LHCN-M2 (cell line): ENCODE measurements around the gene INPP5D. TPM values are rescaled to one million over a fixed set of nuclear protein-coding genes. Genes with fewer than 3 reads are reported as not detected.
"Not testable (repeated sequence)": the region's sequence is repeated elsewhere in the genome, so short reads cannot be mapped to it uniquely, and the experiment has no call there.

ENCODE experiments used
- DNase-seq: peaks from one replicate; pipeline ENCODE4 v3.0.0-alpha.2; 2012; ENCODE audit warnings: low read depth
- polyA plus RNA-seq: library from polyadenylated mRNA; unstranded; fragments of >200 nt; gene quantifications from one replicate; pipeline ENCODE4 v1.2.1, GENCODE V29; 2012; ENCODE audit warnings: missing spikeins
- total RNA-seq: library from RNA; depleted of rRNA; stranded (reverse); fragments of >200 nt; gene quantifications from 2 replicates; pipeline ENCODE4 v1.2.3, GENCODE V29; 2014; rRNA removed

Gene INPP5D
- 0.34 and 2.6 TPM in 2 replicates for total RNA-seq
- 0.67 TPM for polyA plus RNA-seq

DNA sequence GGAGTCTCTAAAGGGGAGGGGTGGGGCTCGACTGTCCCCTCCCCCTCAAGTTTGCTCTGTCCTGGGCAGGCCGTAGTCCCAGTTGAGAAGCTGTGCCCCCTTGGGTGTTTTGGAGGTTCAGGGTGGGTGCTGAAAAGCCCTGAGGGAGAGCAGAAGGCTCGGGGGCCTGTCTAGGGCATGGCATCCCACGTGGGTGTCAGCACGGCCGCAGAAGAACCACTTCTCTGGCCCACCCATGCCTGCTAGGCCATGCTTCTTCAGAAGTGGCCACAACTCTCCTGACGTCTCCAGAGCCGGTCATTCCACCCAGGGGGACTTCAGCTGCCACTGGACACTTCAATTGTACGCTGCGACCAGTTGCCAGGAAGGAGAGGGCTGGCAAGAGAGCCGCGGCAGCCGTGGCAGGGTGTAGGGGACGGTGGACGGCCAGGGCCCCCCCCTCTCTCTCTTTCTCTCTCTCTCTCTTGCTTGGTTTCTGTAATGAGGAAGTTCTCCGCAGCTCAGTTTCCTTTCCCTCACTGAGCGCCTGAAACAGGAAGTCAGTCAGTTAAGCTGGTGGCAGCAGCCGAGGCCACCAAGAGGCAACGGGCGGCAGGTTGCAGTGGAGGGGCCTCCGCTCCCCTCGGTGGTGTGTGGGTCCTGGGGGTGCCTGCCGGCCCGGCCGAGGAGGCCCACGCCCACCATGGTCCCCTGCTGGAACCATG, at the start of gene INPP5D:
TSS of gene INPP5D (plus strand) at position 546 of the 704 bp plus-strand sequence. CDS start at position 683, 137 bp downstream.
- DNase-seq = no peak

DNA sequence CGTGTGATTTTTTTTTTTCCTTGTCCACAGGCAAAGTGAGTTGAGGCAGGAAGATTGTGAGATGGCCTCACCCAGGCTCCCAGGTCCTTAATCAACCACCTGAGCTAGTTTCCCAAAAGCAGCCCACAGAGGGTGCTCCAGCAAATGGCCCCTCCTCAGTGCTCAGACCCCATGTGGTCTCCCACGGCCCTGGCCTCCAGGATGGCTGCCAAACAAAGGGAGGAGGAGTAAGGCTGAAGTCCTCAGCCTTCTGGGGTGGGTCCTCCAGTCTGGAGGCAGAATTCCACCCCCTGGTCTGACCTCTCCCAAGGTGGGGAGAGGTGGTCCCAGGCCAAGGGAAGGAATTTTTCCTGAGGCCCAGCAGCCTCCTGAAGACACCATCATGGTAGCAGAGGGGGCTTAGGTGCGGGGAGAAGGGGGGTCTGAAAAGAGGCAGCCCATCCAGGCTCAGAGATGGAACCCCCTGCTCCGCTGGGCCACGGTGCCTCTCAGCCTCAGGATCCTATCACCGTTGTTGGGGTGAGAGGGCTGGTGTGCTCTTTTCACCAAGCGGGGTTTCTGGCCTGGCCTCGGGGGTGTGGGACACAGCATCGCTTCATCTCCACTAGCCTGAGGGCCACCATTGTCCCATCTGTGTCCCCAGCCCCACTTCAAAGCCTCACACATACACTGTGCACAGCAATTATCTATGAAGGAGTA, 49.4 kb upstream of the INPP5D start:
- no peak for DNase-seq

DNA sequence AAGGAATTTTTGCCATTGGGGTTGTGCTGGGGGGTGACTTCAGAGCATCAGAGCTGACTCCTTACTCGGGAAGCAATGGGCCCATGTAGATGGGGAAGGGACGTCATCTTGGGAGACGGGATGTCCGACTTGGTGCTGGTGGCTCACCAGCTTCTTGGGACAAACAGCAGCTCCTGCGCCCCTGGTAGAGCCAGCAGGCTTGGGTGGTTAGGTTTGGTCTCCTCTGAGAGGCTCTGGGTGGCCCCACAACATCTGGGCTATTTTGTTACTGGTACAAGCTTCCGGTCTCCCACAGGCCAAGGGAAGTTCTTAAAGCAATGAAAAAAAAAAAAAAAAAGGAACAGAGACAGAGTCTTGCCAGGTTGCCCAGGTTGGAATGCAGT, 48.9 kb upstream of the INPP5D start:
- DNase-seq = no peak

DNA sequence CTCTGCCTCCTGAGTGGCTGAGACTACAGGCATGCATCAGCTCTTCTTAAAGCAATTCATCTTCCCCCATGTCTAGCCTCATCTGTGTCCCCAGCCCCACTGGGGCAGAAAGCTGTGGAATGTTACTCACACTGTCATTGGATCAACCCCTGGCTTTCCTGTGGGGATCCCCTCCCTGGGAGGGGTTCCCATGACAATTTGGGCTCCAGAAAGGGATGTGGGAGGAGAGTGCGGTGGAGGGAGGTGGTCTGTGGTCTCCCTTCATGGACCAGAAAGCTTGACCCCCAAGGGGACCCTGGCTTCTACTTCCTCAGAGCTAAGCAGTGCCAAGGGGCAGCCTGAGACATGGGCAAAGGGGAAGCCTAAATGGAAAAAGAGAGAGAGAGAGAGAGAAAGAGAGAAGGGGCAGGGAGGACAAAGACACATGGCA, 48.4 kb upstream of the INPP5D start:
- DNase-seq = no peak

DNA sequence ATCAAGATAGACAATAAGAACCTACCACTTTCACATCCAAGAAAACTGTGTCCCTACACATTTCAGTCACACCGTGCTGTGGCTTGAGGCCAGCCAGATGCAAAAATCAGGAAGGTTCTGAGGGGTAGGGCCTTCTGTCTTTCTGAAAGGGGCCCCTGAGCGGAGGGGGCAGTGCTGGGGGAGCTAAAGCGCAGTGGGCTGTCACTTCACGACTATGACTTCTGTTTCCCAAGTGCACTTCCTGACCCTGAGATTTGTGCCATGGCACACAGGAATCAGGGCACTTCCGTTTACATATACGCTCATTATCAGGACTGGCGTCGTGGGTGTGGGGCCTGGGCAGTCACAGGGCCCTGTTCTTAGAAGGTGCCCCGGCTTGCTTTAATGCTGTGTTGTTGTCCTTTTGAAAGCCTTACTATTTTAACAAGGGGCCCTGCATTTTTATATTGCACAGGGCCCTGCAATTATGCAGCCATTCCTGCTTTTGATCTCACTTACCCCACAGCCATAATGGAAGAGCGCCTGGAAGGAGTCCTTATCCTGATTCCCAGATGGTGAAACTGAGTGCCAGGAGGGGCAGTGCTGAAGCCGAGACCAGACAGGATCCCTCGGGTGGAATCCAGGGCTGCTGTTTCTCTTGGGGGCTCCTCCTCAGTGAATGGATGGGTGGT, 47.7 kb upstream of the INPP5D start:
- no peak for DNase-seq

DNA sequence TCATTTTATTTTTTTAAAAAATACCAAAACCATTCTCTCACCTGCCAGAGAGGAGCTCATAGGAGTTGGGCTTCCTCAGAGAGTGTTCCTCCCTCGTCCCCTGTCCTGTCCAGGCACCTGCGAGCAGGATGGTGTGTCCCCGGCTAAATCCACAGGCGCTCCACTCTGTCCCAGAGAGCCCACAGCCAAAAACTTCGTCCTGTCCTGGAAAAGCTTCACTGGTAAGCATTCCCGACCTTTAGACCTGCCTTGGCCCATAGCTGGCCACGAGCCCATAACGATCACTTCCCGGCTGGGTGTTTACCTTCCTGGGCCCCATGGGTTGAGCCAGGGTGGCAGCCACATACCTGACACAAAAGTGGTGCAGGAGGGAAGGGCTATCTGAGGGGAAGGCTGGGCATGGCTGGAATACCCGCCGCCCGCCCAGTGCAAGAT, 47.1 kb upstream of the INPP5D start, which contains the start of gene NGEF:
TSS of gene NGEF (minus strand) at position 230 of the 435 bp plus-strand sequence. CDS start 38,366 bp downstream, outside the sequence.
- no peak for DNase-seq

DNA sequence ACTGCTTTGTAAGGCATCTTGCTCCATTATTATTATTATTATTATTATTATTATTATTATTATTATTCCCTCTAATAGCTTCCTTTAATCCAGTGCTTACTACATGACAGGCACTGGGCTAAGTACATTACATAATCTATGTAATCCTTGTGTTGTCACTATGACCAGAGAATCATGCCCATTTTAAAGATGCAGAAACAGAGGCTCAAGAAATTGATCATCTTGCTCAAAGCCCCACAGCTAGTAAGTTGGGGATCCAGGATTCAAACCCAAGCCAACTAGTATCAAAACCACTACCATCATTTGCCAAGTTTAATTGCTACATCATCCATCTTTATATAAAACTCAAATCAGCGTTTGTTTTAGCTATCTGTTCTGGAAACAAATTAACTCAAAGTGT, 46.5 kb upstream of the INPP5D start:
- DNase-seq = no peak

DNA sequence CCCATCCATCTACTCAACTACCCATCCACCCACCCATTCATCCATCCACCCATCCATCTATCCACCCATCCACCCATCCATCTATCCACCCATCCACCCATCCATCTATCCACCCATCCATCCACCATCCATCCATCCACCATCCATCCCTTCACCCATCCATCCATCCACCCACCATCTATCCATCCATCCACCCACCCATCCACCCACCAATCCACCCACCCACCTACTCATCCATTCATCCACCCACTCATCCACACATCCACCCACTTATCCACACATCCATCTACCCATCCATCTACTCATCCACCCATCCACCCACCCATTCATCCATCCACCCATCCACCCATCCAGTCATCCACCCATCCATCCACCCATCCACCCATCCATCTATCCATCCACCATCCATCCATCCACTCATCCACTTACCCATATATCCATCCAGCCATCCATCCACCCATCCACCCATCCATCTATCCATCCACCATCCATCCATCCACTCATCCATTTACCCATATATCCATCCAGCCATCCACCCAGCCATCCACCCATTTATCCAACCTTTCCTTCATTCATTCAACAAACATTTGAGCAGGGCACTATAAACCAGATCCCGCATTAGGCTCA, 45.0 kb upstream of the INPP5D start:
- DNase-seq = no peak

DNA sequence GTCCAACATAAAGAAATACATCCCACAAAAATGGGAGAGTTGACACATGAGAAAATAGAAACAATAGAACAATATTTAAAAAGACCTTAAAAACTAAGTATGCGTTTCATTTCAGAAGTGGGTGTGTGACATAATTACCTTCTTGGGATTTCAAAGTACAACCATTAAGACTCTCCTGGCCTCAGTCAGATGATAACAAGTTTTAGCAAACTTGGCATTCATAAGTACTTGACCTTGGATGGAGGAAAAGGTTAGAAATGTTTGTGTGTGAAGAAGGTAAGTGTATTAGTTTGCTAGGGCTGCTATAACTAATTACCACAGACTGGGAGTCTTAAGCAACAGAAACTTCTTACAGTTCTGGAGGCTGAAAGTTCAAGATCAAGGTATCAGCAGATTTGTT, 42.2 kb upstream of the INPP5D start:
- no peak for DNase-seq

DNA sequence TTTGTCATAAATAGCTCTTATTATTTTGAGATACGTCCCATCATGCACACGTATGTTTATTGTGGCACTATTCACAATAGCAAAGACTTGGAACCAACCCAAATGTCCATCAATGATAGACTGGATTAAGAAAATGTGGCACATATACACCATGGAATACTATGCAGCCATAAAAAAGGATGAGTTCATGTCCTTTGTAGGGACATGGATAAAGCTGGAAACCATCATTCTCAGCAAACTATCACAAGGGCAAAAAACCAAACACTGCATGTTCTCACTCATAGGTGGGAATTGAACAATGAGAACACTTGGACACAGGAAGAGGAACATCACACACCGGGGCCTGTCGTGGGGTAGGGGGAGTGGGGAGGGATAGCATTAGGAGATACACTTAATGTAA, 40.5 kb upstream of the INPP5D start:
- not testable (repeated sequence) for DNase-seq

DNA sequence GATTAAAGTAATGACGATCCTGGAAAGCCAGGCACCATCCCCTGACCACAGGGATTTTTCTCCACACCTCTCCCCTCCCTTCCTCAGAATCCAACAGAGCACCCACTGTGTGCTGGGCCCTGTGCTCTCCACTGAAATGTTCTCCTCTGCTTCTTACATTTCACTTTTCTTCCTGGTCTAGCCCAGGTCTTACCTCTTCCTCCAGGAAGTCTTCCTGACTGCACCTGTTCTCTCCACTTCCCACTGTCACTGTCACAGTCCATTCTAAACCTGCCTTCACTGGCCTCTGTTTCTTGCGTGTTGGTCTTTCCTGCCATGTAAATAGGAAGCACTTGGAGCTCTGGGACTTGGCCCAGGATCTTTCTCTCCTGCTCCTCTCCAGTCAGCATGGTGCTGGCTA, 39.7 kb upstream of the INPP5D start:
- no peak for DNase-seq

DNA sequence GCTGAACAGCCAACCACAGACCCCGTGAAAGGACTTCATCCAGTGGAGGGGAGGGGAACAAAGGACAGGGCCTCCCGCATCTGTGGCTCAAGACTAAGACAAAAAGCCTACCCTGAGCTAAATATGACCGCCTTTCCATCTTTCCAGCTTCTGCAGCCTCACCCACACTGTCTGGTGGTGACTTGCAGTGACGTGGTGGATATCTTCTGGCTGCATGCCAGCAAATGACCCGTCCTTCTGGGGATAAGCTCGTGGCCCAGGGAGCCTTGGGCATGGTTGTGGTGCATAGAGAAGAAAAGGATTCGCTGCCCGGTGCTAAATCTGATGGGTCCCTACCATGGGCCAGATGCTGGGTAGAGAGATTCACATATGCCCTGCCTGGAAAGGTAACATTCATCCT, 38.4 kb upstream of the INPP5D start:
- peak; percentile 30 for DNase-seq

DNA sequence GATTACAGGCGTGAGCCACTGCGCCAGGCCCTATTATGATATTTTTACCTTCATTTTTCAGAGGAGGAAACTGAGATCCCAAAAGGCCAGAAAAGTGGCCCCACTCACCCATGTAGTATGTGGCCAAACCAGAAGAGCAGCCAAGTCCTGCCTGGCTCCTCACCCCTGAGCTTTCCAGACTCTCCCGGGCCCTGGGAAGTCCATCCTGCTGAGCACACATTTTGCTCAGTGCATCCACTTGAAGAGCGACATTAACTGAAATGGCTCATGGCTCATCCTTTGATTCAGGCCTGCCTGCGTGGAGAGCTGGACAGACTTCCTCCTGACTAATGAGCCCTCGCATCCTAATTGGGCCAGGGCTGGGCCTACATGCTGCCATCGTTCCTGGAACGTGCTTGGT, 37.6 kb upstream of the INPP5D start:
- DNase-seq = no peak

DNA sequence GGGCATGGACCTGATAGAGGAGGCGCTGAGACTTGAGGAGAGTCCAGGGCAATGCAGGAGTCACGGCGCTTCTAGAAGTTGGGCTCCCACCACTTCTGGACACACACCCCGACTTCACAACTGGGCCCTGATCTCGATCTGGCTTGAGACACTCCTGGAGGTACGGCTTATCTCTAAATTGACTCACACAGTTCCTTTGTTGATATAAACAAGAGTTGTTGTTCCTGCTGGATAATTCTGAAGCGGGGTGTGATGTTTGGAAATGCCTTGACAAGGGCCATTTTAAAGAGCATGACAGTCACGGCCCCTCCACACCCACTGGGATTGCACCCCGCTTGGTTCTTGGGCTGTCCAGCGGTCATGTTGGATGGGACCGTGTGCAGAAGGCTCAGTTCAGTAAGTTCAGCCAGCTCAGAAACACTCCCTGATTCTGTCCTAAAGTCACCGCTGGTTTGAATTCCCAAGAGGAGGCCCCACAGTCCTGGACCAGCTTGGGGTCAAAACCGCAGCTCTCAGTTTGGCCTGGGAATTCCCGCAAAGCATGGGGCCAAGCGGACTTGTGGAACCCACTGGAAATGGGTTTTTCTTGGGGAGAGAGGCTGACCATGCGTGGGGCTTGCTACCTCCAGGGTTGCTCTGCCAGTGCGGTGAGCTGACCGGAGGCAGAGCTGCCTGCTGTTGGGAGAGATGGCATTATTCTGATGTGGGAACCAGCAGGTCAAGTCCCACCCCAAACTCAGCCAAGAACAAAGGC, 37.0 kb upstream of the INPP5D start:
- DNase-seq = no peak

DNA sequence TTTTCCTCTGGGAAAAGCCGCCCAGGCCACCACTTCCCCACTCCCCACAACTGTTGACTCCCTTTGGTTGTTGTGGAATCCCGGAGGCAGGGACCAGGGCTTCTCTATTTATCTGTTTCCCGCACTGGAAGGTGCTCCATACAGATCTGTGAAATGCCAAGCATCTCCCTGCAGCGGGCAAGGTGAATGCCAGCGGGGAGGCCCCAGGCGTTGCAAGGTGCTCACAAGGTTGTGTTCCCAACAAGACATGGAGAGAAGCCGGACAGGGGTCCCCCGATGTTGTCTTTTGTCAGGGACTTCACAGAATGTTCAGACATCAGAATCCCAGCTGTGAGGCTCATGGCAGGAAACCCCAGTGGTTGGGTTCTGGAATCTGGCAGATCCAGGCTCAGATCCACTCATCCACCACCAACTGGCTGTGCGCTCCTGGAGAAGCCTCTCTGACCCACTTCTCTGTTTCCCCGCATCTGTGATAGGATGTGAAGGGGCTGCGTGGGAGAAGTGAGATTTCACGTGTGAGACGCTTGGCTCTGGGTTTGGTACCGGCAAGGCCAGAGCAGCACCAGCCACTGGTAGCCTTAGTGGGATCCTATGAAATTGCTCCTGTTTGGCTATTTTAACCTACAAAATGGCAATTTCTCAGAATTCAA, 36.3 kb upstream of the INPP5D start:
- no peak for DNase-seq

DNA sequence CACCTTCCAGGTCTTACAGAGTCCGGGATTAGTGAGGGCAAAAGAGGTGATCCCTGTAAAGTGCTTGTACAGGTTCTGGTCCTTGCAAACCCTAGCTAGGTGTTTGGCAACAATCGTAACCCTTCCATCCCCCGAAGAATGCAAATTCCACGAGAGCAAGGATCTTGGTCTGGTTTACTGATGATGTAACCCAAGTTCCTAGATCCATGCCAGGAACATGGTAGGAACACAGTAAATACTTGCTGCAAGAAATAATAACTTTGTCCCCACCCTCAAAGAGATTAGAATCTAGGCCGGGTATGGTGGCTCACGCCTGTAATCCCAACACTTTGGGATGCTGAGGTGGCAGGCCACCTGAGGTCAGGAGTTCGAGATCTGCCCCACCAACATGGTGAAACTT, 34.4 kb upstream of the INPP5D start:
- no peak for DNase-seq

DNA sequence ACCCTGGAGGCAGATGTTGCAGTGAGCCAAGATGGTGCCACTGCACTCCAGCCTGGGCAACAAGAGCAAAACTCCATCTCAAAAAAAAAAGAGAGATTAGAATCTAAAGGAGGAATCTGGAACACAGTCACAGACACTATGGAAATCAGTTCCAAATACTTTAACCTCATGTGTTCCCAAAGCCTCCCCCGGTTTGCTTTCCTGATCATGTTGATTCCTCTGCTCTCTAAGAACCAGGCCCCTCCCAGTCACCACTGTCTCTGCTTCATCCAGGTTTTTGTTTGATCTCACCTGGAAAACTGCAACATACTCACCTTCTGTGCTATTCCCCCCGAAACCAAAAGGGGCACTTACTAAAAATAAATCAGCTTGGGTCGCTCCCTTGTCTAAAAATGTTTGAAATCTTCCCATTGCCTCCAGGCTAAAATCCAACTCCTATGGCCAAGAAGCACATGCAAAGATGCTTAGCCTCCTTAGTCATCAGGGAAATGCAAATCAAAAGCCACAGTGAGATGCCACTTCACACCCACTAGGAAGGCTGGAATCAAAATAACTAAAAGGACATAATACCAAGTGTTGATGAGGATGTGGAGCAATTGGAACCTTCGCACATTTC, 33.8 kb upstream of the INPP5D start:
- DNase-seq = peak; percentile 43

DNA sequence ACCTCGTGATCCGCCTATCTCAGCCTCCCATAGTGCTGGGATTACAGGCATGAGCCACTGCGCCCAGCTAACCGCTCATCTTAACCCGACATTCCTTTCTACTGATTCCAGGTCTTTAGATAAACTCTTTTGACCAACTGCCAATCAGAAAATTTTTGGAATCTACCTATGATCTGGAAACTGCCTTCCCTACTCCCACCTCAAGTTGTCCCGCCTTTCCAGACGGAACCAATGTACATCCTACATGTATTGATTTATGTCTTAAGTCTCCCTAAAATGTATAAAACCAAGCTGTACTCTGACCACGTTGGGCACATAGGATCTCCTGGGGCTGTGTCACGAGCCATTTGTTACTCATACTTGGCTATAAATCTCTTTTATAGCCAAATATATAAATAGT, 30.8 kb upstream of the INPP5D start:
- DNase-seq = no peak

DNA sequence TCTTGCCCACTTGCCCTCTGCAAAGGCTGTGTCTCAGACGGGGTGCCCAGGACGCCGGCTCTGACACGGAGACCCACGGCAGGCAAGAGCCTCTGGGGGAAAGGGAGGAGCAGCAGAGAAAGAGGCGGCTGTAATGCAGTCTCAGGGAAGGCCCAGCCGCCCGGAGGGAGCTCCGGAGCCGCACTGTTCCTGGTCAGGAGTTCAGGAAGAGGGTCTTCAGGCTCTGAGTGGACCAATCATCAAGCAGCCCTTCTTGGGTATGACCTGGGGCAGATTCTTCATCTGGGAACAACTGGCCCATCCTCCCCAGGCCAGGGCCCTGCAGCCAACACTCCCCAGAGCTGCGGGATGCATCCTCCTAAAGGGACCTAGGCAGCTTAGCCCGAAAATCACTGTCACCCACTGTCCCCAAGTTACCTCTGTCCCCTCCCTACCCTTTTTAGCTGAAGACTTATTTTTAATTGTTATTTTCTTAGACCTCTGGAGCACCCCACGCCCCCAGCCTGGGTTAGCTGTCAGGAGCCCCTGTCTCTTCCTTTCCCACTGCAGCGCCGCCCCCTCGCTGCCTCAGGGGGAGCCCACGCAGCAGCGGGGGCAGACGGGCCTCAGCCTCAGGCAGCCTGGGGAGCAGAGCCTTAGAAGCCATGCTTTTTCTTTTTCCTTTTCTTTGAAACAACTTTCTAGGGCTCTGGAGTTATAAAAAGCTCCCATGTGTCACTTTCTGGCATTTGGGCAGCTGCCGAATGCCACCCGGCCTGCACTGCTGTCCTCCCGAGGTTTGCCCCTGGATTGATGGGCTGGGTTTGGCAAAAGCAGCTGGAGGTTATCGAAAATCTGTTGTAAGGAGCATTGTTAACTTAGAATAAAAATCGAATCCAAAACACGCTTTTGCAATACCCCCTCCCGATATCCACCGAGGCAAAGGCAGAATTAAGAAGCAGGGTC, 28.3 kb upstream of the INPP5D start:
- DNase-seq = no peak
